NCI-H526 treated with DMSO at 0.1 percent for 48 hours (cell line): ENCODE measurements around the gene PIAS3.
"Not testable (repeated sequence)": the region's sequence is repeated elsewhere in the genome, so short reads cannot be mapped to it uniquely, and the experiment has no call there.

Experiments used
- DNase-seq: peaks from one replicate; lab custom pipeline; 2025; lab: John Stamatoyannopoulos, UW

Gene PIAS3

GRCh38 chr1:145874646-145875045 lies 15.8 kb upstream of the PIAS3 start:
- no peak for DNase-seq

- no peak for DNase-seq
Measured at GRCh38 chr1:145871994-145872924, 13.4 kb upstream of the PIAS3 start.

GRCh38 chr1:145868232-145868631 lies 9.4 kb upstream of the PIAS3 start:
- no peak for DNase-seq

GRCh38 chr1:145863282-145864018 lies 4.6 kb upstream of the PIAS3 start:
- DNase-seq, result no peak

GRCh38 chr1:145859491-145860023 lies 676 bp upstream of the PIAS3 start:
- peak; percentile 95 for DNase-seq

GRCh38 chr1:145858238-145858900 lies 512 bp downstream of the PIAS3 start:
- peak; percentile 91 for DNase-seq

- DNase-seq, result no peak
Measured at GRCh38 chr1:145857170-145857569, 1.7 kb downstream of the PIAS3 start.

GRCh38 chr1:145855426-145855948 lies 3.4 kb downstream of the PIAS3 start:
- DNase-seq, result no peak

- no peak for DNase-seq
Measured at GRCh38 chr1:145849356-145850160, 9.3 kb downstream of the PIAS3 start.

GRCh38 chr1:145847827-145848226 lies 11.1 kb downstream of the PIAS3 start:
- DNase-seq, result no peak

- DNase-seq, result no peak
Measured at GRCh38 chr1:145846201-145846612, 12.7 kb downstream of the PIAS3 start.

- peak; percentile 88 for DNase-seq
Measured at GRCh38 chr1:145845514-145846161, 13.2 kb downstream of the PIAS3 start, which contains the start of gene NUDT17. NUDT17 (plus strand) TSS chr1:145845630; CDS start chr1:145845641, 11 bp downstream.

GRCh38 chr1:145845144-145845513 lies 13.8 kb downstream of the PIAS3 start:
- DNase-seq, result peak; percentile 88

- no peak for DNase-seq
Measured at GRCh38 chr1:145843031-145843430, 15.8 kb downstream of the PIAS3 start.

- no peak for DNase-seq
Measured at GRCh38 chr1:145837656-145838055, 21.2 kb downstream of the PIAS3 start.

- DNase-seq, result not testable (repeated sequence)
Measured at GRCh38 chr1:145830810-145831209, 28.1 kb downstream of the PIAS3 start.

GRCh38 chr1:145828367-145829026 lies 30.4 kb downstream of the PIAS3 start:
- DNase-seq, result no peak

GRCh38 chr1:145827966-145828365 lies 30.9 kb downstream of the PIAS3 start:
- no peak for DNase-seq

GRCh38 chr1:145826030-145826429 lies 32.9 kb downstream of the PIAS3 start:
- no peak for DNase-seq

- DNase-seq, result peak; percentile 73
Measured at GRCh38 chr1:145824499-145824842, 34.4 kb downstream of the PIAS3 start.
